Mesothelial cell of epicardium (in vitro differentiated cells): ENCODE data around the gene CNIH3. TPM values are rescaled to one million over a fixed set of nuclear protein-coding genes. Genes with fewer than 3 reads are reported as not detected.

Experiments
- DNase-seq, 2 experiments: peaks; one replicate each; pipeline ENCODE4 v3.0.0; 2021; ENCODE audit warnings: low spot score in 2 of 2; ENCODE audit not compliant: unreplicated experiment in 2 of 2
- H3K27ac Mint-ChIP-seq: 2 replicates; pipeline ENCODE4 v1.8.0; 2021; ENCODE audit warnings: mixed read lengths
- H3K27me3 Mint-ChIP-seq: 2 replicates; pipeline ENCODE4 v1.8.0; 2021; ENCODE audit warnings: low read depth, mixed read lengths
- H3K36me3 Mint-ChIP-seq: 2 replicates; pipeline ENCODE4 v1.8.0; 2021; ENCODE audit warnings: mixed read lengths
- H3K4me1 Mint-ChIP-seq: 2 replicates; pipeline ENCODE4 v1.8.0; 2021; ENCODE audit warnings: mixed read lengths
- H3K4me3 Mint-ChIP-seq: 2 replicates; pipeline ENCODE4 v1.8.0; 2021; ENCODE audit warnings: mild to moderate bottlenecking, moderate library complexity, mixed read lengths
- H3K9me3 Mint-ChIP-seq: 2 replicates; pipeline ENCODE4 v1.8.0; 2021; ENCODE audit warnings: mixed read lengths
- CTCF ChIP-seq: fragments of 200-600 bp; sonication (generic); IDR thresholded peaks from one replicate; pipeline ENCODE4 v1.5.0; 2021; ENCODE audit warnings: antibody characterized with exemption; ENCODE audit not compliant: unreplicated experiment
- total RNA-seq: library from RNA; stranded (reverse); gene quantifications from 3 replicates; pipeline ENCODE4 v1.2.1, GENCODE V29; 2021

Gene CNIH3
- total RNA-seq, 1 donor from 2014 or later = 8.3 TPM

- peak; percentile 98 for TF ChIP-seq CTCF
- no peak overlapping the region for H3K4me3 Mint-ChIP-seq
- H3K27ac Mint-ChIP-seq = no peak overlapping the region
- peaks cover 5% of the 10 kb centered on the region for H3K4me1 Mint-ChIP-seq
- H3K9me3 Mint-ChIP-seq = no peaks in the 10 kb centered on the region
- H3K27me3 Mint-ChIP-seq = peaks cover 11% of the 10 kb centered on the region
- peak in 1 of 2 experiments; percentile 62 for DNase-seq
- no peaks in the 10 kb centered on the region for H3K36me3 Mint-ChIP-seq
Measured at GRCh38 chr1:224644553-224645154, 28.5 kb downstream of the CNIH3 start.

GRCh38 chr1:224647449-224647848 lies 31.3 kb downstream of the CNIH3 start:
- no peak overlapping the region for H3K4me3 Mint-ChIP-seq
- H3K27me3 Mint-ChIP-seq = no peaks in the 10 kb centered on the region
- H3K27ac Mint-ChIP-seq = no peak overlapping the region
- no peaks in the 10 kb centered on the region for H3K9me3 Mint-ChIP-seq
- no peak for DNase-seq
- TF ChIP-seq CTCF = no peak
- H3K36me3 Mint-ChIP-seq = no peaks in the 10 kb centered on the region
- H3K4me1 Mint-ChIP-seq = peaks cover 5% of the 10 kb centered on the region

GRCh38 chr1:224650290-224650689 lies 34.2 kb downstream of the CNIH3 start:
- no peak for TF ChIP-seq CTCF
- peaks cover 8% of the 10 kb centered on the region for H3K4me1 Mint-ChIP-seq
- H3K9me3 Mint-ChIP-seq = no peaks in the 10 kb centered on the region
- no peaks in the 10 kb centered on the region for H3K36me3 Mint-ChIP-seq
- no peaks in the 10 kb centered on the region for H3K27me3 Mint-ChIP-seq
- no peak overlapping the region for H3K4me3 Mint-ChIP-seq
- no peak overlapping the region for H3K27ac Mint-ChIP-seq
- no peak for DNase-seq

- no peak for TF ChIP-seq CTCF
- Mint-ChIP-seq H3K27ac (no peak overlapping the region), H3K27me3 (no peaks in the 10 kb centered on the region), H3K4me3 (no peak overlapping the region), H3K9me3 (no peaks in the 10 kb centered on the region), H3K36me3 (no peaks in the 10 kb centered on the region), H3K4me1 (peaks cover 8% of the 10 kb centered on the region)
- DNase-seq = no peak
Measured at GRCh38 chr1:224651188-224651587, 35.1 kb downstream of the CNIH3 start.

- DNase-seq = no peak
- Mint-ChIP-seq H3K27ac (no peak overlapping the region), H3K36me3 (no peaks in the 10 kb centered on the region), H3K4me3 (no peak overlapping the region), H3K9me3 (no peaks in the 10 kb centered on the region), H3K27me3 (no peaks in the 10 kb centered on the region), H3K4me1 (peaks cover 8% of the 10 kb centered on the region)
- no peak for TF ChIP-seq CTCF
Measured at GRCh38 chr1:224656392-224656791, 40.3 kb downstream of the CNIH3 start.

- no peaks in the 10 kb centered on the region for H3K36me3 Mint-ChIP-seq
- no peak for DNase-seq
- peaks cover 9% of the 10 kb centered on the region for H3K4me1 Mint-ChIP-seq
- no peak overlapping the region for H3K4me3 Mint-ChIP-seq
- H3K27ac Mint-ChIP-seq = no peak overlapping the region
- no peak for TF ChIP-seq CTCF
- no peaks in the 10 kb centered on the region for H3K27me3 Mint-ChIP-seq
- no peaks in the 10 kb centered on the region for H3K9me3 Mint-ChIP-seq
Measured at GRCh38 chr1:224660074-224660473, 44.0 kb downstream of the CNIH3 start.
